HG03565 (cell line): ENCODE measurements around the gene LCE1D.

Source experiments
- ATAC-seq: cut with Tn5 transposase; IDR thresholded peaks from one replicate; pipeline ENCODE4 v1.9.1; 2021; ENCODE audit warnings: mild to moderate bottlenecking, moderate library complexity; ENCODE audit not compliant: unreplicated experiment

Gene LCE1D

GRCh38 chr1:152811050-152811449 is 14.5 kb downstream of the LCE1D start:
- ATAC-seq, result no peak

- no peak for ATAC-seq
These were observed 15.2 kb downstream of the LCE1D start, which contains the start of gene LCE1B for GRCh38 chr1:152811671-152812070. LCE1B (plus strand) TSS chr1:152811971; CDS start chr1:152812447, 476 bp downstream.

- ATAC-seq, result no peak
These were observed 20.8 kb downstream of the LCE1D start for GRCh38 chr1:152817309-152817708.

GRCh38 chr1:152823294-152823693 is 26.8 kb downstream of the LCE1D start:
- no peak for ATAC-seq

- no peak for ATAC-seq
These were observed 28.4 kb downstream of the LCE1D start for GRCh38 chr1:152824964-152825363.

- no peak for ATAC-seq
These were observed 30.7 kb downstream of the LCE1D start, which contains the start of gene LCE1A for GRCh38 chr1:152827173-152827572. LCE1A (plus strand) TSS chr1:152827473; CDS start chr1:152827473, 0 bp downstream.

- no peak for ATAC-seq
These were observed 40.3 kb downstream of the LCE1D start for GRCh38 chr1:152836870-152837269.

GRCh38 chr1:152842556-152842955 is 46.0 kb downstream of the LCE1D start, which contains the start of gene LCE6A:
LCE6A (plus strand) TSS chr1:152842856; CDS start chr1:152843521, 665 bp downstream.
- ATAC-seq, result no peak
